CD14-positive monocyte (primary cell): ENCODE results near the gene LCNL1. TPM values are rescaled to one million over a fixed set of nuclear protein-coding genes. Genes with fewer than 3 reads are reported as not detected.
A peak's percentile ranks its signal among the peaks of the same experiment; 100 is the strongest.

Experiments
- DNase-seq, 3 donors: peaks; one replicate each; pipeline ENCODE4 v3.0.0-alpha.2; 2011 to 2022
- H2AFZ ChIP-seq: 2 replicates; pipeline ENCODE4 v1.6.0; 2012; ENCODE audit warnings: mild to moderate bottlenecking, low read depth, low read length, inconsistent platforms; ENCODE audit not compliant: insufficient read depth, poor library complexity, severe bottlenecking
- H3K27ac ChIP-seq, 2 donors: 1 replicate in 1 of 2; 2 replicates in 1 of 2; pipeline ENCODE4 v1.5.1; 2012 to 2013; ENCODE audit warnings: low read length in 2 of 2, control low read depth in 1 of 2, inconsistent platforms in 1 of 2, low read depth in 1 of 2, mild to moderate bottlenecking in 1 of 2
- H3K27me3 ChIP-seq, 2 donors: one replicate each; pipeline versions ENCODE4 v1.6.0 to v1.6.1; 2011 to 2013; ENCODE audit warnings: low read length in 2 of 2; ENCODE audit not compliant: control insufficient read depth in 2 of 2, insufficient read depth in 2 of 2
- H3K36me3 ChIP-seq, 2 donors: replicated peaks in 1 of 2; 1 replicate in 1 of 2; 2 replicates in 1 of 2; pipeline versions ENCODE4 v1.5.1 to v1.6.1; 2012 to 2013; ENCODE audit warnings: low read length in 2 of 2, control low read depth in 1 of 2, inconsistent platforms in 1 of 2, mild to moderate bottlenecking in 1 of 2; ENCODE audit not compliant: insufficient read depth in 2 of 2, control insufficient read depth in 1 of 2
- H3K4me1 ChIP-seq, 2 donors: 1 replicate in 1 of 2; 2 replicates in 1 of 2; pipeline versions ENCODE4 v1.5.1 to v1.6.1; 2012 to 2013; ENCODE audit warnings: low read length in 2 of 2, control low read depth in 1 of 2, inconsistent platforms in 1 of 2, mild to moderate bottlenecking in 1 of 2, moderate library complexity in 1 of 2; ENCODE audit not compliant: insufficient read depth in 2 of 2, control insufficient read depth in 1 of 2
- H3K4me2 ChIP-seq: replicated peaks from 2 replicates; pipeline ENCODE3; 2012; ENCODE audit warnings: low read length, moderate library complexity, mild to moderate bottlenecking; ENCODE audit not compliant: poor library complexity, severe bottlenecking; ENCODE audit errors: extremely low read depth
- H3K4me3 ChIP-seq, 3 experiments: fragments of 200-600 bp in 1 of 3; sonication (generic) in 1 of 3; replicated peaks in 1 of 3; 1 replicate in 2 of 3; 2 replicates in 1 of 3; pipeline ENCODE4 v1.5.1; 2011 to 2013; ENCODE audit warnings: low read length in 3 of 3, mild to moderate bottlenecking in 3 of 3, control low read depth in 2 of 3, low read depth in 2 of 3, inconsistent platforms in 1 of 3, moderate library complexity in 1 of 3
- H3K79me2 ChIP-seq: 2 replicates; pipeline ENCODE4 v1.6.0; 2012; ENCODE audit warnings: mild to moderate bottlenecking, control low read depth, inconsistent platforms, low read length, moderate library complexity; ENCODE audit not compliant: insufficient read depth
- H3K9ac ChIP-seq: 2 replicates; pipeline ENCODE4 v1.6.0; 2017; ENCODE audit warnings: low read length, mild to moderate bottlenecking; ENCODE audit not compliant: insufficient read depth, poor library complexity, severe bottlenecking
- H3K9me3 ChIP-seq, 2 donors: replicated peaks in 1 of 2; 1 replicate in 1 of 2; 2 replicates in 1 of 2; pipeline versions ENCODE4 v1.5.1 to v1.6.1; 2012 to 2013; ENCODE audit warnings: low read length in 2 of 2, control low read depth in 1 of 2; ENCODE audit not compliant: control insufficient read depth in 1 of 2, insufficient read depth in 1 of 2
- H4K20me1 ChIP-seq: 2 replicates; pipeline ENCODE4 v1.6.0; 2012; ENCODE audit warnings: mild to moderate bottlenecking, low read length, control low read depth, moderate library complexity; ENCODE audit not compliant: insufficient read depth
- H3K27ac Mint-ChIP-seq, 7 donors: one replicate each; pipeline ENCODE4 v1.8.0; 2020; ENCODE audit warnings: mild to moderate bottlenecking in 7 of 7, mixed read lengths in 7 of 7, moderate library complexity in 6 of 7, inconsistent platforms in 2 of 7
- H3K27me3 Mint-ChIP-seq, 3 donors: one replicate each; pipeline ENCODE4 v1.8.0; 2021 to 2022; ENCODE audit warnings: low read depth in 3 of 3, mild to moderate bottlenecking in 3 of 3, mixed read lengths in 3 of 3, moderate library complexity in 3 of 3, inconsistent platforms in 1 of 3
- H3K36me3 Mint-ChIP-seq, 2 donors: one replicate each; pipeline ENCODE4 v1.8.0; 2020; ENCODE audit warnings: mixed read lengths in 2 of 2, inconsistent platforms in 1 of 2, mild to moderate bottlenecking in 1 of 2
- H3K4me1 Mint-ChIP-seq: one replicate; pipeline ENCODE4 v1.8.0; 2020; ENCODE audit warnings: mild to moderate bottlenecking, mixed read lengths
- H3K4me3 Mint-ChIP-seq, 2 donors: one replicate each; pipeline ENCODE4 v1.8.0; 2020; ENCODE audit warnings: mild to moderate bottlenecking in 2 of 2, mixed read lengths in 2 of 2, moderate library complexity in 1 of 2
- H3K9me3 Mint-ChIP-seq, 7 donors: one replicate each; pipeline ENCODE4 v1.8.0; 2020 to 2022; ENCODE audit warnings: mixed read lengths in 7 of 7, mild to moderate bottlenecking in 6 of 7, moderate library complexity in 6 of 7, inconsistent platforms in 2 of 7
- CTCF ChIP-seq: fragments of 200-600 bp; IDR thresholded peaks from one replicate; pipeline ENCODE4 v1.8.0; 2022; ENCODE audit warnings: antibody characterized with exemption, mild to moderate bottlenecking
- WGBS: methylation state at CpG from one replicate; pipeline ENCODE4 v1.1.5; 2013; ENCODE audit warnings: missing lambda C conversion rate; ENCODE audit not compliant: insufficient coverage; 5-methylcytosine and 5-hydroxymethylcytosine counted together
- intact Hi-C, 2 donors: fragments of 100-400 bp; cut with micrococcal nuclease; formaldehyde crosslinking; loops; one replicate each; pipeline versions ENCODE4 v1.15.0 to v1.15.1; 2023
- polyA plus RNA-seq, 3 donors: library from polyadenylated mRNA; depleted of rRNA in 1 of 3; unstranded in 2 of 3; stranded (reverse) in 1 of 3; fragments of 300-500 nt in 2 of 3; fragments of >200 nt in 1 of 3; fragmentation: Illumina TruSeq in 2 of 3; gene quantifications; 1 replicate in 2 of 3; 2 replicates in 1 of 3; pipeline ENCODE4 v1.2.3, GENCODE V29; 2012 to 2021

LCNL1 gene
- polyA plus RNA-seq, 3 donors, result 0.04 TPM; not detected in 2

- H3K27me3 ChIP-seq, result no peaks in the 10 kb centered on the region
- Mint-ChIP-seq H3K4me3 (no peak overlapping the region), H3K9me3 (peaks cover 0 to 3% (median 0%) of the 10 kb centered on the region in 7 donors), H3K27me3 (no peaks in the 10 kb centered on the region), H3K27ac (peak overlapping the region in 1 of 7 donors; percentile 57), H3K4me1 (peaks cover 28% of the 10 kb centered on the region), H3K36me3 (peaks cover 23 to 38% of the 10 kb centered on the region in 2 donors)
- H3K4me1 ChIP-seq, result peaks cover 15 to 16% of the 10 kb centered on the region in 2 donors
- H4K20me1 ChIP-seq, result peaks cover 33% of the 10 kb centered on the region
- peaks cover 32 to 40% of the 10 kb centered on the region in 2 donors for H3K36me3 ChIP-seq
- peaks cover 3% of the 10 kb centered on the region for H3K79me2 ChIP-seq
- intact Hi-C loops, result no loop called here
- WGBS, result 90% methylated on average over 15 of the region's 15 CpGs
- no peak overlapping the region for H3K9ac ChIP-seq
- TF ChIP-seq CTCF, result no peak
- H3K4me2 ChIP-seq, result no peak overlapping the region
- H2AFZ ChIP-seq, result no peak overlapping the region
- H3K4me3 ChIP-seq, result no peak overlapping the region
- no peak for DNase-seq
- no peaks in the 10 kb centered on the region for H3K9me3 ChIP-seq
- no peak overlapping the region for H3K27ac ChIP-seq
Observed at GRCh38 chr9:136937186-136938001, 45.4 kb upstream of the LCNL1 start.

GRCh38 chr9:136939431-136939995, 43.3 kb upstream of the LCNL1 start:
- H3K79me2 ChIP-seq, result peaks cover 20% of the 10 kb centered on the region
- peak overlapping the region in 1 of 7 donors; percentile 72 for H3K27ac Mint-ChIP-seq
- 97% methylated on average over 28 of the region's 28 CpGs for WGBS
- H2AFZ ChIP-seq, result no peak overlapping the region
- H3K27me3 ChIP-seq, result no peaks in the 10 kb centered on the region
- H3K4me2 ChIP-seq, result no peak overlapping the region
- H3K27ac ChIP-seq, result no peak overlapping the region
- H4K20me1 ChIP-seq, result peaks cover 49% of the 10 kb centered on the region
- intact Hi-C loops, result no loop called here
- H3K36me3 Mint-ChIP-seq, result peaks cover 26 to 47% of the 10 kb centered on the region in 2 donors
- TF ChIP-seq CTCF, result no peak
- H3K9me3 Mint-ChIP-seq, result peaks cover 0 to 3% (median 0%) of the 10 kb centered on the region in 7 donors
- no peak for DNase-seq
- peaks cover 24% of the 10 kb centered on the region for H3K4me1 Mint-ChIP-seq
- H3K9ac ChIP-seq, result no peak overlapping the region
- H3K4me3 ChIP-seq, result no peak overlapping the region
- H3K9me3 ChIP-seq, result no peaks in the 10 kb centered on the region
- peaks cover 39 to 48% of the 10 kb centered on the region in 2 donors for H3K36me3 ChIP-seq
- H3K27me3 Mint-ChIP-seq, result no peaks in the 10 kb centered on the region
- H3K4me3 Mint-ChIP-seq, result no peak overlapping the region
- peaks cover 23 to 30% of the 10 kb centered on the region in 2 donors for H3K4me1 ChIP-seq
